Measurements from ENCODE around the gene FANCC.
"Not testable (repeated sequence)": the region's sequence is repeated elsewhere in the genome, so short reads cannot be mapped to it uniquely, and the experiment has no call there.

The FANCC gene

GRCh38 chr9:95237336-95237735 lies 80.2 kb downstream of the FANCC start:
- DNase-seq = no peak

DNA sequence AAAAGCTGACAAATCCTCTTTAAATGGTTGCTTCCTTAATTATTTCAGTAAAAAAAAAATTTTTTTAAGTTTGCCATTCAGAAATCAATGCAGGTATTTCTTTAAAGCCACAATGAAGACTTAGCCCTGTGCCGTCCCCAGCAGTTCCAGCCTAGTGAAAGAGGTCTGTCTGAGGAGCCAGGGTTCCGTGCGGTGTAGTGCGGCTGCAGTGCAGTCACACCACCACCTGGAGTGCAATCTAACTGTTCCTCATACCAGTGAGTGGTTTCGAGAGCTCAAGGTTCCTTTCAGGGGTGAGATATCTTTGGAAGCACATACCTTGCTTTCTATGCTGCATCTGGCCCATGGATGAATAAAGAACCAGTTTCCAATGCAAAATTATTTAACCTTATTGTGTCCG lies 87.5 kb downstream of the FANCC start:
- DNase-seq = no peak

DNA sequence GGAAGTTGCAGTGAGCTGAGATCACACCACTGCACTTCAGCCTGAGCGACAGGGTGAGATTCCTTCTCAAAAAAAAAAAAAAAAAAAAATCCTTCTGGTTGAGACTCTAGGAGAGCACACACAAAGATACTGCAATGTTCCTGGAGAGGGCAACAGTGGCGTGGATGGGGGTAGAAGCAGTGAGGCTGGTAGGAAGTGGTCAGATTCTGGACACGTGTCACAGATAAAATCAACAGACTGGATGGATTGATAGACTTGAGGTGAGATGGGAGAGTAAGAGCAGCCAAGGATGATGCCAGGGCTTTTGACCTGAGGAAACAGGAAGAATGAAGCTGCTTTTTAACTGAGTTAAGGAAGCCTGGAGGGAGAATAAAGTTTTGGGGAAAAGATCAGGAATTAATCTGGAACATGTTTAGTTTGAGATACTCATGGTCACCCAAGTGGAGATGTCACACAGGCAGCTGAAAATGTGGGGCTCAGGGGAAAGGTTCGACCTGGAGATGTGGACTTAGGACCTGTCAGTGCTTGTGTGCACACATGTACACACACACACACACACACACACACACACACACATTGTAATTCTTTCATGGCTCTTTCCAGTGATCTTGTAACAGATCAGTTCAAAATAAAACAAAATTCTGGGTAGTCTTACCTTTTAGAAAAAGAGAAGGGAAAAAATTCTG lies 88.1 kb downstream of the FANCC start:
- DNase-seq = no peak

DNA sequence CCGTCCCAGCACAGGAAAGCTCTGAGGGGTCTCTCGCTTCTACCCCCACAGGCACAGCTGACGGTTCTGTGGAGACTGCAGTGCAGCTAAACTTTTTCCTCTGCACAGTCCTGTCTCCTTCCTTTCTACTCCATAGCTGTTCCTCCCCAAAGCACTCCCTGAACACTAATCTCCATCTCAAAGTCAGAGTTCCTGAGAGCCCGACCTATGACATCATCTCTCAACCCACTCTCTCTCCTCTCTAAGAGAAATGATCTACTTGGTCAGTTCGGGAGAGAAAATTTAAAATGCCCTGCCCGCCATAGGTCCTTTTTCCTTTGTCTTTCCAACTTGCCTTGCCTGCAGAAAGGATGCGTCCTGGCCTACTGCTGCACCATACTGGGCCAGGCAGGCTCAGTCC lies 90.6 kb downstream of the FANCC start:
- DNase-seq = no peak

DNA sequence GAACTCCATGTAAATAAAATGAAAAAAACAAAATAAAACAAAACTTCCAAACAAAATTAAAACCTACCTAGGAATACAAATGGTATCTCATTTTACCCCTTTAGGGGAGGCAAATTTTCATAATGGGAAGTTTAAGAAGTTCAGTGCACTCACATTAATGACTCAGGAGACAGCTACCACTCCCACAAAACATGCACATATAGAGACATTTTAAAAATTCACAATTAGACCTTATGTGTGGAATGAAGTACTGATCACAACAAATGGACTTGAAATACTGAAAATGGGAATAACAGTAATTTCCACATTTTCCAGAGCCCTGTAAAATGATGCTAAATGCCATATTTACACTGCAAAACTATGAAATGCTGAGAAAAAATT lies 91.8 kb downstream of the FANCC start:
- no peak for DNase-seq

DNA sequence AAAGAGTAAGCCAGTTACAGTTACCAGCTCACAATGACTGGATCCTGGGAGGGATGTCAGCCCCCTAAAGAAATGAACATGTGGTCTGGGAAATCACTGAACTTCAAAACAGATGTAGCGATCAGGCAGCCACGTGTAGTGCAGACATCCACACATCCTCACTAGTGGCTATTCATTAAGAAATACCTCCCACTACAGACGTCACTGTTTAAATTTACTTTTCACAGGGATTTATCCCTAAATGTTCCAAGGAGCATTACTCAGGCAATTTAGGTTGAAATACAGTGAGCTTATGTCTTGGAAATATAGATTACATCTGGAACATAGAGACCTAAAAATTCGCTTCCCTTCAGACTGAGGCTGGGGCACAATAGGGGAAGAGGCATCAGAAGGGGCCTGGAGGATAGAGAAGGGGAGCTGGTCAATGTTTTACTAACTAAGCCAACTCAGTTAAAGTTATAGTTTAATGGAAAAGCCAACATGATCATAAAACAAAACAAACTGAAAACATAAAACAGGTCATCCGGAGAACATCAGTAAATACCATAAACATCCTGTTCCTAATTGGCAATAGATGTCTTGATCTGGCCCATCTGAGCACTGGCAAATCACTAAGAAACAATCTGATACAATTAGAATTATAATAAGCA lies 92.3 kb downstream of the FANCC start:
- no peak for DNase-seq

DNA sequence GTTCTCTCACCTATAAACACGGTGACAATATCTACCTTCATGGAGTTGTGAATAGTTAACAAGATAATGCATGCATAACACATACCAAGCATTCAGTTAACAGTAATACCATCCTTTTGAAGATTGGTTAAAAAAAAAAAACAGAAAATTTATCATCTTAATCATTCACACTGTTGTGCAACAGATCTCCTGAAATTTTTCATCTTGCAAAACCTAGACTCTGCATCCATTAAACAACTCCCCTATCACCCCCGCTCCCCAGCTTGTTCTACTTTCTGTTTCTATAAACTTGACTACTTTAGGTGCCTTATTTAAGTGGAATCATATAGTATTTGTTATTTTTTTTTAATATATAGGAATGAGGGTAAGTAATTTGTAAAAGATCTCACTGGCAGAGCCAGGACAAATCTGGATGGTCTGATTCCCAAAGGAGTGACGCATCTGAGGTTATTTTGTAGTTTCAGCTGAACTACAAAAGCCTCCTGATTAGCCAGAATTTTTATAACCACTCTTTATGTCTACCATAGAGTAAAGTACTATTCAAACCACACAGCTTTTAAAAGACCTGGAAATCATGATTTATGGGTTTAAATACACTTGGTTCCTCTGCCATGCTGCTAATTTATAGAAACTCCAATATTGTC lies 93.0 kb downstream of the FANCC start:
- no peak for DNase-seq

GRCh38 chr9:95220352-95220751 lies 97.2 kb downstream of the FANCC start:
- DNase-seq = not testable (repeated sequence)

DNA sequence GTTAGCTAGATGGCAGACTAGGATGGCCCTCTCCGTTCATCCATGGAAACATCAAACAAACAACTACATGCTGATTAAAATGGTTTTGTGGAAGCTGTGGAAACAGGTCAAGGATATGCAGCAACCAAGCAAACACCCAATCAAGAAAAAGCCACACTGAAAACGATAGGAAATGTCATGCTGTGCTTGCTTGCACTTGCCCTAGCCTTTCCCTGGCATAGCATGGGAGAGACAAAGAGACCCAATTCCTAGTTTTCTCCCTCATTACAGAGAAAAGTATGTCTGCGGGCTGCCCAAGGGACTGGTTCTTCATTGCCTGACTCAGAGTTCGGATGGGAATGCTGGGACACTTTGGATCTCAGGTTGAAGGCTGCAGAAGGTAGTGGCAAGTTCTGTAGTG lies 98.7 kb downstream of the FANCC start:
- no peak for DNase-seq

DNA sequence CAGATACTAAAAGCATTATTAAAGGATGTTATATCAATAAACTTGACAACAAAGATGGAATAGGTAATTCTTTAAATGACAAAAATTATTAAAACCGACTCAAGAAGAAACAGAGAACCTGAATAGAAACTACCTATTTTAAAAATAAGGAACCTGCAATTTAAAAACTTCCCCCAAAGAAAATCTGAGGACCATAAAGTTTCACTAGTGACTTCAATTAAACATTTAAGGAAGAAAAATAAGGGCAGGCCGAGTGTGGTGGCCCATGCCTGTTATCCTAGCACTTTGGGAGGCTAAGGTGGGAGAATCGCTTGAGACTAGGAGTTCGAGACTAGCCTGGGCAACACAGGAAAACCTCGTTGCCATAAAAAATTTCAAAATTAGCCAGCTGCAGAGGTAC lies 99.6 kb downstream of the FANCC start:
- no peak for DNase-seq

DNA sequence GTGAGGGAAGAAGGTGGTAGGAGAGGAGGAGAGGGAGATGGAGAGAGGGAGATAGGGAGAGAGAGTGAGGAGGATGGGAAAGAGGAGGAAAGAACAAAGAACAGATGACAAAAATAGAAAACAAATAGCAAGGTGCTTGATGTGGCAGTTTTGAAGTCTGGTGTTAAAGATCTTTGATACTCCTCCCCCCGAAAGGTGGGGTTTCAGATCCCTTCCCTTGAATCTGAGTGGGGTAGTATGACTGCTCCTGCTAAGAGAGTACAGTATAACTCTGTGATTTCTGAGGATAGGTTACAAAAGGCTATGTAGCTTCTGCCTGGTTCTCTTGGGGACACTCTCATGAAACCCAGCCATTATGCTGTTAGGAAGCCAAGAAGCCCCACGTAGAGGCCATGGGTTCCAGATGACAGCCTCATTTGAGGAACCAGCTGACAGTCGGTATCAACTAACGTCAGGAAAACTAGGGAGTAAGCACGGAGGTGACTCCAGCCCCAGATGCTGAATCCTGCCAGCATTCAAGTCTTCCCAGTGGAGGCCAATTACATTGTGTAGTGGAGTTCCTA lies 102.1 kb downstream of the FANCC start:
- no peak for DNase-seq

DNA sequence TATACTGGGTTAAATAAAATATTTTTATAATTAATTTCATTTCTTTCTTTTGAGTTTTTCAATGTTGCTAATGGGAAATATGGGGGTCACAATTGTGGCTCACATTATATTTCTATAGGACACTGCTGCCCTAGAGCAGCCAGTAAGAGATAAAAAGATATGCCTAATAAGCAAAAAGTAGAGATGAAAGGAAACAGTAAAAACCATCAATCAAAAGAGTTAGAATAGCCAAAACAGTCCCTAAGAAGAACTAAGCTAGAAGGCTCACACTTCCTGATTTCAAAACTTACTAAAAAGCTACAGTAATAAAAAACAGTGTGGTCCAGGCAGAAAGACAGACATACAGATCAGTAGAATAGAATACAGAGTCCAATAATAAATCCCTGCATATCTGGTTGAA lies 104.4 kb downstream of the FANCC start:
- DNase-seq = no peak

DNA sequence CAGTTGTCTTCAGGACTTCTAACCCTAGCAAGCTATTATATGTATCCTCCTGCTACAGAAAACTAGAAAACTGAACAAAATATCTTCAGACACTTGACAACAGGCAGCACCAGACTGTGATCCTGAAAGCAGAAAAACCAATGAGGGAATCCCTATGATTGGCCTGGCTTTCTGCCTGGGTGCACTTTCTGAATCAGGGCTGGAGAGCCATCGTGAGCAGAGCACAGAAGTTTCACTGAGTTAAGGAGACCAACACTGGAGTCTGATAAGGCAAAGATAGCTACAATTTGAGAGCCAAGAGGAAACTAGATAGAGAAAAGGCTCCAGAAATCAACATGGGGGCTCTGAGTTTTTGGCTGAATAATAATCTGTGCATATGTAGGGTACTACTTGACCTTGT lies 106.5 kb downstream of the FANCC start:
- no peak for DNase-seq

- DNase-seq = no peak
Measured at GRCh38 chr9:95207403-95207802, 110.1 kb downstream of the FANCC start.

DNA sequence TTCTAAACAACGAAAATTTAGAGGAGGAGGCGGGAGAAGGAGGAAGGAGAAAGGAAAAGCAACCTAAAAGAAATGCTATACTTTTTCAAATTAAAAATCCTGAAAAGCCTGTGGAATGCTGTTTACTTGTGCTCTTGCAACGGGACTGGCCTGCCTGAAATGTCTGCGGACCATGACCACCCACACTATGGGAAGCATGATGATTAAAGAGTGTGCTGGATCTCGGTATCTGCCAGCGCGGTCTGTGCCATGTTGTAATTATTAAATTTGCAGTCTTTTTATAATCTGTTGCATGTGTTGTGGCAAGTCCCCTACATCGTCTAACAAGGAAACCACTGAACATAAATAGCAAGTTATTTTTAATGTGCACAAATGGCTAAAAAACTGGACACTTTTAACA lies 111.4 kb downstream of the FANCC start:
- DNase-seq = no peak

GRCh38 chr9:95204710-95205109 lies 112.8 kb downstream of the FANCC start:
- no peak for DNase-seq

DNA sequence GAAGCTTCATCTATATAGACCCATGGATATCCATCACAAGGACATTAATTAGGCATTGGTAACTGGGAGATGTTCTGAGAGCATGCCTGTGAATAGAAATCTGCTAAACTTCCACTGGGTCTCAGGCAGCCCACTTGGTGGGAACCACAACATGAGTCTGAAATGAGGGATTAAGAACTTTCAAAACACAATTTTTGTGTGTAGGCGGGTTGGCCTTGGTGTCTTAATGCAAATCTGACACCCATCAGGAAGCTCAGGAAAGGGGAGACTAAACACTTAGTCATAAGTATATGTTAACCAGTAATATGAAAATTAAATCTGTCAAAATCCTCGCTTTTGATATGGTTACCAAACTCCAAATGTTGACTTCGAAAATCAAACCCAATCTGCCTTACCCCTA lies 113.2 kb downstream of the FANCC start:
- DNase-seq = no peak

DNA sequence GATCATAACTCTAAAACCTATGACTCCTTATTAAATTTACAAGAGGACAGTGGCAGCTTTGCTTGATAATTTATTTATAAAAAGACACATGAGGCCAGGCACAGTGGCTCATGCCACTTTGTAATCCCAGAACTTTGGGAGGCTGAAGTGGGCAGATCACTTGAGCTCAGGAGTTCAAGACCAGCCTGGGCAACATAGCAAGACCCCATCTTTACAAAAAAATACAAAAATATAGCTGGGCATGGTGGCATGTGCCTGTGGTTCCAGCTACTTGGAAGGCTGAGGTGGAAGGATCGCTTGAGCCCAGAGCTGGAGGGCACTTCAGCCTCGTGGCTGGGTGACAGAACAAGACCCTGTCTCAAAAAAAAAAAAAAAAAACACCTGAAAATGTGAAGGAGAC lies 114.5 kb downstream of the FANCC start:
- DNase-seq = not testable (repeated sequence)

GRCh38 chr9:95202076-95202681 lies 115.3 kb downstream of the FANCC start:
- DNase-seq = no peak

GRCh38 chr9:95201206-95201605 lies 116.3 kb downstream of the FANCC start:
- DNase-seq = no peak

GRCh38 chr9:95197692-95198271 lies 119.7 kb downstream of the FANCC start:
- DNase-seq = no peak

DNA sequence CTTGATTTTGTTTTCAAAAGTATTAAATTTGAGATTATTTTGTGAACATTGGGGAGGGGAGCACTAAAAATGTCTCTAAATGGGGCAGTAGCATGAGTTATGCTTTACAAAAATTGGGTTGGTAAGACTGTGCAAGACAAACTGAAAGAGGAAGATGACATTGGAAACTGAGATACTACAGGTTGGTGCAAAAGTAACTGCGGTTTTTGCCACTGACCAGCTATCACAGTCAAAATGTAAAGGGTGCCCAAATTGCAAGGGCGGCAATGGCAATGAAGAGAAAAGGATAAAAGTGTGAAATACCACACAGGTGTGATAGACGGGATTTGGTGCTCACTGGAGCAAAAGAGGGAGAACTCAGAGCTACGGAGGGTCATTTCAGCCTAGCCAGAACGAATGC lies 124.0 kb downstream of the FANCC start:
- DNase-seq = no peak

DNA sequence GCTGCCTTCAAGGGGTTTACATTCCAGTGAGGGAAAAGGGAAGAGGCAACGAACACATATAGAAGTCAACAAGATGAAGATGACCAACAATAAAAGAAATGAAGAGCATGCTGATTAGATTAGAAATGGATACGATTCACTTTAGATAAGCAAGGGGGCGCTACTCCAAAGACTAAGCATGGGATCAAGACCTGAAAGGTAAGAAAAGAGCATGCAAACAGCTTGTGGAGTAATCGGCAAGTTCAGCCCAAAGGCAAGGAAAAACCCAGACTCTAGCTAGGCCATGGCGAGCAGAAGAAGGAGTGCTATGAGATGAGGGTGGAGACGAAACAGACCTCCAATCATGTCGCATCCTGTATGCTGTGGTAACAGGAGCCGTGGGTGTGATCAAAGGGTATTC lies 124.4 kb downstream of the FANCC start:
- no peak for DNase-seq
